Chondrocyte (in vitro differentiated cells): ENCODE data around the gene CUL1. TPM values are rescaled to one million over a fixed set of nuclear protein-coding genes. Genes with fewer than 3 reads are reported as not detected.
A peak's percentile ranks its signal among the peaks of the same experiment; 100 is the strongest.

ENCODE experiments used
- DNase-seq: peaks from one replicate; pipeline ENCODE4 v3.0.0; 2021; ENCODE audit warnings: mixed read lengths, low spot score
- H3K27ac Mint-ChIP-seq: one replicate; pipeline ENCODE4 v1.8.0; 2021; ENCODE audit warnings: mild to moderate bottlenecking, moderate library complexity, mixed read lengths; ENCODE audit not compliant: unreplicated experiment
- H3K27me3 Mint-ChIP-seq: 2 replicates; pipeline ENCODE4 v1.8.0; 2021; ENCODE audit warnings: low read depth, mixed read lengths
- H3K36me3 Mint-ChIP-seq: 2 replicates; pipeline ENCODE4 v1.8.0; 2021; ENCODE audit warnings: low read depth, mixed read lengths
- H3K4me1 Mint-ChIP-seq: 2 replicates; pipeline ENCODE4 v1.8.0; 2021; ENCODE audit warnings: low read depth, mild to moderate bottlenecking, mixed read lengths
- H3K4me3 Mint-ChIP-seq: one replicate; pipeline ENCODE4 v1.8.0; 2021; ENCODE audit warnings: mild to moderate bottlenecking, moderate library complexity, mixed read lengths; ENCODE audit not compliant: unreplicated experiment
- H3K9me3 Mint-ChIP-seq: 2 replicates; pipeline ENCODE4 v1.8.0; 2021; ENCODE audit warnings: low read depth, mixed read lengths
- total RNA-seq: library from RNA; stranded (reverse); gene quantifications from 3 replicates; pipeline ENCODE4 v1.2.1, GENCODE V29; 2021
- TF ChIP-seq, protein P1 (sequence below): fragments of 200-600 bp; sonication (generic); IDR thresholded peaks from 2 replicates; pipeline ENCODE4 v1.5.0; 2021; ENCODE audit warnings: antibody characterized with exemption, mild to moderate bottlenecking, moderate library complexity

Gene CUL1
- total RNA-seq, 1 donor from 2014 or later: 41.1 TPM

- H3K27me3 Mint-ChIP-seq: no peaks in the 10 kb centered on the region
- no peaks in the 10 kb centered on the region for H3K9me3 Mint-ChIP-seq
- DNase-seq: no peak
- H3K36me3 Mint-ChIP-seq: peaks cover 17% of the 10 kb centered on the region
- H3K4me1 Mint-ChIP-seq: peaks cover 55% of the 10 kb centered on the region
- no peak overlapping the region for H3K27ac Mint-ChIP-seq
- TF ChIP-seq, protein P1, sequence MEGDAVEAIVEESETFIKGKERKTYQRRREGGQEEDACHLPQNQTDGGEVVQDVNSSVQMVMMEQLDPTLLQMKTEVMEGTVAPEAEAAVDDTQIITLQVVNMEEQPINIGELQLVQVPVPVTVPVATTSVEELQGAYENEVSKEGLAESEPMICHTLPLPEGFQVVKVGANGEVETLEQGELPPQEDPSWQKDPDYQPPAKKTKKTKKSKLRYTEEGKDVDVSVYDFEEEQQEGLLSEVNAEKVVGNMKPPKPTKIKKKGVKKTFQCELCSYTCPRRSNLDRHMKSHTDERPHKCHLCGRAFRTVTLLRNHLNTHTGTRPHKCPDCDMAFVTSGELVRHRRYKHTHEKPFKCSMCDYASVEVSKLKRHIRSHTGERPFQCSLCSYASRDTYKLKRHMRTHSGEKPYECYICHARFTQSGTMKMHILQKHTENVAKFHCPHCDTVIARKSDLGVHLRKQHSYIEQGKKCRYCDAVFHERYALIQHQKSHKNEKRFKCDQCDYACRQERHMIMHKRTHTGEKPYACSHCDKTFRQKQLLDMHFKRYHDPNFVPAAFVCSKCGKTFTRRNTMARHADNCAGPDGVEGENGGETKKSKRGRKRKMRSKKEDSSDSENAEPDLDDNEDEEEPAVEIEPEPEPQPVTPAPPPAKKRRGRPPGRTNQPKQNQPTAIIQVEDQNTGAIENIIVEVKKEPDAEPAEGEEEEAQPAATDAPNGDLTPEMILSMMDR: no peak
- H3K4me3 Mint-ChIP-seq: no peak overlapping the region
Observed at GRCh38 chr7:148732862-148733261, 34.2 kb downstream of the CUL1 start.

GRCh38 chr7:148733496-148733895 lies 34.8 kb downstream of the CUL1 start:
- no peak for DNase-seq
- Mint-ChIP-seq H3K36me3 (peaks cover 19% of the 10 kb centered on the region), H3K27me3 (no peaks in the 10 kb centered on the region), H3K27ac (peak overlapping the region; percentile 29), H3K9me3 (no peaks in the 10 kb centered on the region), H3K4me1 (peaks cover 49% of the 10 kb centered on the region), H3K4me3 (no peak overlapping the region)
- TF ChIP-seq, protein P1: no peak

DNA sequence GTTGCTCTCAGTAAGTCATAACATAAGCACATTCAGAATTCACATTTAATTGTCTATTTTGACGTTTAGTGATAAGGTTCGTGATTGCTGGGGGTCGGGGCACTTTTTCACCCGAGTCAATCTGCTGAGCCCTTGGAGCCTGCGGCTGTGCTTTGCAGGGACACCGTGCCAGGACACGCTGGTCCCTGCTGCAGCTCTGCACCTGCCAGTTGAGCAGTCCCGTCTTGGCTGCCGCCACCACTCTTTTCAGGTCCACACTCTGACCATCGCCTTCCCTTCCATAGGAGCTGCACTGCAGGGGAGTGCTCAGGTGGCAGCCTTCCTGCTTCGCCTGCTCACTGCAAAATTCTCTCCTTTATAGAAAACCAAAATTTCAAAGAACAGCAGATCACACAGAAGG lies 36.4 kb downstream of the CUL1 start:
- H3K27ac Mint-ChIP-seq: no peak overlapping the region
- no peaks in the 10 kb centered on the region for H3K27me3 Mint-ChIP-seq
- peaks cover 19% of the 10 kb centered on the region for H3K36me3 Mint-ChIP-seq
- H3K4me3 Mint-ChIP-seq: no peak overlapping the region
- peaks cover 48% of the 10 kb centered on the region for H3K4me1 Mint-ChIP-seq
- TF ChIP-seq, protein P1: no peak
- DNase-seq: no peak
- no peaks in the 10 kb centered on the region for H3K9me3 Mint-ChIP-seq

DNA sequence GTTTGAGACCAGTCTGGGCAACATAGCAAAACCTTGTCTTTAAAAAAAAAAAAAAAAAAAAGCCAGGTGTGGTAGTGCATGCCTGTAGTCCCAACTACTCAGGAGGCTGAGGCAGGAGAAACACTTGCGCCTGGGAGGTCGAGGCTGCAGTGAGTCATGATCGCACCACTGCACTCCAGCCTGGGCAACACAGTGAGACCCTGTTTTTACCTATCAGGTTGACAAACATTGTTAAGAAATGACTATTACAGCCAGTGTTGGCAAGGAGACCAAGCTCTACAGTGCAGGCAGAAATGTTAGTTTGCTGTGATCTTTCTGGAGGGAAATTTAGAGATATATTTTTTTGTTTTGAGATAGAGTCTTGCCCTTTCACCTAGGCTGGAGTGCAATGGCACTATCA lies 37.3 kb downstream of the CUL1 start:
- H3K27me3 Mint-ChIP-seq: no peaks in the 10 kb centered on the region
- H3K4me1 Mint-ChIP-seq: peaks cover 40% of the 10 kb centered on the region
- DNase-seq: no peak
- peaks cover 23% of the 10 kb centered on the region for H3K36me3 Mint-ChIP-seq
- H3K4me3 Mint-ChIP-seq: no peak overlapping the region
- H3K9me3 Mint-ChIP-seq: no peaks in the 10 kb centered on the region
- TF ChIP-seq, protein P1: no peak
- H3K27ac Mint-ChIP-seq: no peak overlapping the region

DNA sequence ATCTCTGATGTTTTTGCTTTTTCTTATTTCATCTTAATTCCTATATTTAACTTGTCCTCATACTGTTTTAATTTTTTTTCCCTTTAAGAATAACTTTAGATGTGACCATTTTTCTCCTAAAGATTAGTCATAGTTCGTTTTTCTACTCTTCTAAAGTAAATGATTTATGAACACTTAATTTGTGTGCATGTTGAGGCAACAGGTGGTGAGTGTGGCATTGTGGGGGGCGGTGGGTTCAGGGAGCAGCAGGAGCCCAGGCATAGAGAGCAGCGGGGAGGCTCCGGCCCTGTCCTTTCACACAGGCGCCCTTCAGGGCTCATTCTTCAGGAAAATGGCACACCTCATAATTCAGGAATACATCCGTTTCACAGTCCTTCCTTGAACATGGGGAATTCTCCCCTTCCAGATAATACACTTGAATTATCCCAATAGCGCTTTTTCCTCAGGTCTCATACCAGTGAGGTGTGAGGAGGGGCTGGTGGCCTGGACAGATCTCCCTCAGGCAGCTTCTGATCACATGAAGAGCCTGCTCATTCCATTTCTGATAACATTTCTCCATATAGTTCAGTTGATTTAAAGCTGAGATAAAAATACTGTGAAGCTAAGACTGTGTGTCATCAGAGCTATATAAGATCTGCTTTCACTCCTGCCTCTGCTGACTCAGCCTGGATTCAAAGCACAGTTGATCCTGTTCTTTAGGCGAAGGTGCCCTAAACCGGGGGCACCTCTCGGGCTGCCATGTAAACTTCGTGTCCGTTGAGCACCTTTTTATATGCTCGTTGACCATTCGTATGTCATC lies 40.2 kb downstream of the CUL1 start:
- Mint-ChIP-seq H3K36me3 (peaks cover 26% of the 10 kb centered on the region), H3K27me3 (no peaks in the 10 kb centered on the region), H3K4me1 (peaks cover 18% of the 10 kb centered on the region), H3K9me3 (peaks cover 13% of the 10 kb centered on the region), H3K4me3 (no peak overlapping the region), H3K27ac (peak overlapping the region; percentile 71)
- TF ChIP-seq, protein P1: no peak
- no peak for DNase-seq
